H1 (cell line): Measurements from ENCODE around the gene XRN2. TPM values are rescaled to one million over a fixed set of nuclear protein-coding genes. Genes with fewer than 3 reads are reported as not detected.

Source experiments
- CTCF ChIA-PET: fragments of 300-600 bp; sonication (Branson Sonifier 250); formaldehyde crosslinking; loops from one replicate; lab custom pipeline; 2021; ENCODE audit not compliant: partially characterized antibody; lab: Charles Lee
- POLR2A ChIA-PET: fragments of 300-600 bp; sonication (Branson Sonifier 250); formaldehyde crosslinking; loops from one replicate; lab custom pipeline; 2021; ENCODE audit warnings: inconsistent platforms; ENCODE audit not compliant: partially characterized antibody; lab: Charles Lee
- DNase-seq, 2 experiments: peaks; one replicate each; pipeline versions ENCODE4 v3.0.0 to v3.0.0-alpha.2; 2010 to 2022; ENCODE audit warnings: low spot score in 2 of 2, low read depth in 1 of 2, mixed read lengths in 1 of 2
- FAIRE-seq: peaks from 2 replicates; lab custom pipeline; 2011; peaks lifted over from hg19 to GRCh38; lab: Jason Lieb, UNC
- H2AFZ ChIP-seq: 2 replicates; pipeline ENCODE4 v1.8.1; 2012; ENCODE audit warnings: low read length, inconsistent platforms
- H2AK5ac ChIP-seq: 2 replicates; pipeline ENCODE4 v1.6.1; 2013; ENCODE audit warnings: low read depth, low read length
- H2BK120ac ChIP-seq: replicated peaks from 2 replicates; pipeline ENCODE3; 2013; ENCODE audit warnings: low read depth, low read length, inconsistent platforms
- H2BK12ac ChIP-seq: 2 replicates; pipeline ENCODE4 v1.6.1; 2013; ENCODE audit warnings: low read depth, low read length
- H2BK15ac ChIP-seq: 2 replicates; pipeline ENCODE4 v1.6.1; 2013; ENCODE audit warnings: low read length
- H2BK20ac ChIP-seq: 2 replicates; pipeline ENCODE4 v1.6.1; 2013; ENCODE audit warnings: low read length
- H2BK5ac ChIP-seq: 2 replicates; pipeline ENCODE4 v1.6.1; 2013; ENCODE audit warnings: low read depth, low read length
- H3K14ac ChIP-seq: 2 replicates; pipeline ENCODE4 v1.6.1; 2013; ENCODE audit warnings: inconsistent platforms; ENCODE audit not compliant: insufficient read length
- H3K18ac ChIP-seq: 2 replicates; pipeline ENCODE4 v1.6.1; 2013; ENCODE audit warnings: low read length; ENCODE audit errors: extremely low read depth
- H3K23ac ChIP-seq: 2 replicates; pipeline ENCODE4 v1.6.1; 2013; ENCODE audit warnings: inconsistent platforms; ENCODE audit not compliant: insufficient read length
- H3K23me2 ChIP-seq: 2 replicates; pipeline ENCODE4 v1.6.1; 2013; ENCODE audit warnings: low read depth, low read length
- H3K27ac ChIP-seq: 2 replicates; pipeline ENCODE4 v1.6.1; 2011; ENCODE audit warnings: low read depth, low read length, inconsistent platforms
- H3K27me3 ChIP-seq, 4 experiments: replicated peaks in 1 of 4; 1 replicate in 1 of 4; 2 replicates in 3 of 4; pipeline versions ENCODE4 v1.6.1 to v1.8.1; 2011 to 2013; ENCODE audit warnings: low read length in 3 of 4, mild to moderate bottlenecking in 3 of 4, inconsistent platforms in 2 of 4, mixed read lengths in 2 of 4, moderate library complexity in 1 of 4; ENCODE audit not compliant: control insufficient read depth in 3 of 4, insufficient read depth in 3 of 4; ENCODE audit errors: extremely low read depth in 1 of 4
- H3K36me3 ChIP-seq, 4 experiments: 2 replicates each; pipeline versions ENCODE4 v1.6.1 to v1.8.1; 2011 to 2013; ENCODE audit warnings: mild to moderate bottlenecking in 4 of 4, low read length in 3 of 4, moderate library complexity in 2 of 4, control low read depth in 1 of 4, inconsistent platforms in 1 of 4; ENCODE audit not compliant: insufficient read depth in 4 of 4, control insufficient read depth in 2 of 4
- H3K4ac ChIP-seq: replicated peaks from 2 replicates; pipeline ENCODE3; 2013; ENCODE audit warnings: low read length, low read depth, mixed read lengths, inconsistent platforms; ENCODE audit not compliant: insufficient read length
- H3K4me1 ChIP-seq, 4 experiments: replicated peaks in 1 of 4; 1 replicate in 1 of 4; 2 replicates in 3 of 4; pipeline versions ENCODE4 v1.6.1 to v1.8.1; 2011 to 2013; ENCODE audit warnings: low read length in 3 of 4, inconsistent platforms in 2 of 4, mixed read lengths in 1 of 4; ENCODE audit not compliant: insufficient read depth in 4 of 4, control insufficient read depth in 3 of 4
- H3K4me2 ChIP-seq, 2 experiments: 2 replicates each; pipeline versions ENCODE4 v1.6.1 to v1.8.1; 2011 to 2013; ENCODE audit warnings: low read depth in 2 of 2, low read length in 2 of 2, control low read depth in 1 of 2, inconsistent platforms in 1 of 2, mild to moderate bottlenecking in 1 of 2; ENCODE audit not compliant: insufficient read depth in 1 of 2
- H3K4me3 ChIP-seq, 4 experiments: fragments of 200-600, 300-600 bp in 1 of 4; sonication (generic), shearing (Covaris generic), sonication (Bioruptor Twin) in 1 of 4; 2 replicates each; pipeline versions ENCODE4 v1.5.1 to v1.8.1; 2011 to 2016; ENCODE audit warnings: low read length in 4 of 4, low read depth in 3 of 4, control low read depth in 2 of 4, inconsistent platforms in 2 of 4, mild to moderate bottlenecking in 2 of 4, mixed read lengths in 1 of 4, moderate library complexity in 1 of 4; ENCODE audit not compliant: insufficient read depth in 2 of 4; ENCODE audit errors: extremely low read depth in 1 of 4
- H3K56ac ChIP-seq: replicated peaks from 2 replicates; pipeline ENCODE3; 2013; ENCODE audit warnings: low read depth, mild to moderate bottlenecking, mixed read lengths, low read length, inconsistent platforms; ENCODE audit not compliant: insufficient read length
- H3K79me1 ChIP-seq: 2 replicates; pipeline ENCODE4 v1.6.1; 2013; ENCODE audit warnings: low read depth, low read length, control low read depth
- H3K79me2 ChIP-seq, 2 experiments: 2 replicates each; pipeline versions ENCODE4 v1.6.1 to v1.8.1; 2012 to 2013; ENCODE audit warnings: low read length in 2 of 2, mild to moderate bottlenecking in 2 of 2, inconsistent platforms in 1 of 2; ENCODE audit not compliant: insufficient read depth in 2 of 2, control insufficient read depth in 1 of 2
- H3K9ac ChIP-seq, 4 experiments: replicated peaks in 1 of 4; 1 replicate in 1 of 4; 2 replicates in 3 of 4; pipeline versions ENCODE4 v1.6.1 to v1.8.1; 2011 to 2013; ENCODE audit warnings: low read depth in 3 of 4, low read length in 3 of 4, control low read depth in 2 of 4, mild to moderate bottlenecking in 2 of 4, moderate library complexity in 2 of 4, inconsistent platforms in 1 of 4; ENCODE audit errors: extremely low read depth in 1 of 4
- H3K9me3 ChIP-seq, 2 experiments: 2 replicates each; pipeline versions ENCODE4 v1.6.1 to v1.8.1; 2012 to 2013; ENCODE audit warnings: mild to moderate bottlenecking in 2 of 2, moderate library complexity in 2 of 2, control low read depth in 1 of 2, inconsistent platforms in 1 of 2, low read depth in 1 of 2, low read length in 1 of 2, mixed read lengths in 1 of 2; ENCODE audit not compliant: insufficient read depth in 2 of 2
- H4K20me1 ChIP-seq, 2 experiments: replicated peaks in 1 of 2; 2 replicates each; pipeline versions ENCODE3 to v1.8.1; 2011 to 2013; ENCODE audit warnings: inconsistent platforms in 2 of 2, low read length in 2 of 2, mild to moderate bottlenecking in 1 of 2; ENCODE audit not compliant: insufficient read depth in 2 of 2, control insufficient read depth in 1 of 2
- H4K5ac ChIP-seq: 2 replicates; pipeline ENCODE4 v1.6.1; 2013; ENCODE audit warnings: low read length, low read depth, mixed read lengths, inconsistent platforms; ENCODE audit not compliant: insufficient read length
- H4K8ac ChIP-seq: 2 replicates; pipeline ENCODE4 v1.8.0; 2013; ENCODE audit warnings: mild to moderate bottlenecking, moderate library complexity, low read length, inconsistent platforms; ENCODE audit not compliant: insufficient read depth; ENCODE audit errors: extremely low read depth
- H4K91ac ChIP-seq: replicated peaks from 2 replicates; pipeline ENCODE3; 2013; ENCODE audit warnings: low read length, mixed read lengths, inconsistent platforms; ENCODE audit not compliant: insufficient read length
- CBX8 ChIP-seq: fragments of 300-800, 300-1000 bp; sonication (generic); IDR thresholded peaks from 2 replicates; pipeline ENCODE4 v1.7.1; 2016; ENCODE audit warnings: low read depth, low read length, borderline replicate concordance
- JUND ChIP-seq: IDR thresholded peaks from 2 replicates; pipeline ENCODE4 v1.6.1; 2011; ENCODE audit warnings: mild to moderate bottlenecking, improper control_type of control experiment, low read length
- KDM4A ChIP-seq: IDR thresholded peaks from one replicate; pipeline ENCODE4 v1.7.1; 2012; ENCODE audit warnings: low read depth, mild to moderate bottlenecking, moderate library complexity, low read length, inconsistent platforms; ENCODE audit not compliant: severe bottlenecking
- POLR2A ChIP-seq, 2 experiments: IDR thresholded peaks; 1 replicate in 1 of 2; 2 replicates in 1 of 2; pipeline ENCODE4 v1.6.1; 2011; ENCODE audit warnings: low read depth in 2 of 2, low read length in 2 of 2, mild to moderate bottlenecking in 2 of 2; ENCODE audit errors: control extremely low read depth in 1 of 2
- RBBP5 ChIP-seq: IDR thresholded peaks from 2 replicates; pipeline ENCODE4 v1.7.1; 2012; ENCODE audit warnings: low read depth, mild to moderate bottlenecking, inconsistent platforms, low read length, moderate library complexity, borderline replicate concordance
- SUZ12 ChIP-seq: fragments of 200-600 bp; sonication (generic); IDR thresholded peaks from 2 replicates; pipeline ENCODE4 v1.6.1; 2012; ENCODE audit warnings: mild to moderate bottlenecking, inconsistent platforms, low read length, moderate library complexity, mixed read lengths
- WGBS, 2 experiments: shearing (Covaris generic) in 1 of 2; methylation state at CpG; one replicate each; pipeline versions ENCODE4 v1.1.6 to v1.1.7; 2013 to 2015; ENCODE audit warnings: low lambda C conversion rate in 2 of 2, mixed read lengths in 2 of 2, inconsistent platforms in 1 of 2, low coverage in 1 of 2, missing lambda C conversion rate in 1 of 2; ENCODE audit not compliant: insufficient replicate concordance in 2 of 2, insufficient coverage in 1 of 2, insufficient read length in 1 of 2; ENCODE audit errors: extremely low coverage in 1 of 2, missing lambda C conversion rate in 1 of 2; 5-methylcytosine and 5-hydroxymethylcytosine counted together
- polyA plus RNA-seq, 7 experiments: library from polyadenylated mRNA; depleted of rRNA in 3 of 7; stranded (reverse) in 5 of 7; unstranded in 2 of 7; fragments of >200 nt in 5 of 7; fragments of 200-250 nt in 2 of 7; gene quantifications; 1 replicate in 5 of 7; 2 replicates in 1 of 7; 4 replicates in 1 of 7; pipeline versions ENCODE4 v1.2.1 to v1.2.3, GENCODE V29; 2011 to 2013; ENCODE audit warnings: missing spikeins in 2 of 7, mixed read lengths in 2 of 7
- total RNA-seq: library from RNA; stranded (reverse); fragmentation: NEBNext Ultra II Directional; extraction: Animal tissue kit (Norgen Biotek cat#: 25700); gene quantifications from 2 replicates; pipeline ENCODE4 v1.2.1, GENCODE V29; 2021

Gene XRN2
- total and polyA plus RNA-seq, 2 of the 8 experiments (the other 6 are each of a cell fraction or from before 2014, with no cell fraction given) = 60.3 to 139 TPM

GRCh38 chr20:21393816-21394519 lies 90.8 kb downstream of the XRN2 start:
- Histone ChIP-seq H3K79me2 (no peaks in the 10 kb centered on the region), H3K9me3 (peaks cover 0 to 9% of the 10 kb centered on the region in 2 experiments; a peak in 1 of 4 replicates), H3K56ac (no peak overlapping the region), H3K4ac (no peak overlapping the region), H4K5ac (no peak overlapping the region), H4K8ac (no peak overlapping the region), H3K4me3 (no peak overlapping the region), H3K23ac (no peak overlapping the region), H2BK5ac (no peak overlapping the region), H2AK5ac (no peak overlapping the region), H2BK12ac (no peak overlapping the region), H3K27ac (no peak overlapping the region), H3K4me1 (no peaks in the 10 kb centered on the region; a peak in 1 of 7 replicates), H3K27me3 (peaks cover 51 to 81% (median 70%) of the 10 kb centered on the region in 4 experiments), H4K20me1 (peaks cover 0 to 7% of the 10 kb centered on the region in 2 experiments), H3K18ac (no peak overlapping the region), H3K14ac (no peak overlapping the region), H3K9ac (no peak overlapping the region), H3K79me1 (no peaks in the 10 kb centered on the region), H2AFZ (no peak overlapping the region), H3K4me2 (no peak overlapping the region), H4K91ac (no peak overlapping the region), H2BK120ac (no peak overlapping the region), H3K36me3 (peaks cover 0 to 16% (median 4%) of the 10 kb centered on the region in 4 experiments; a peak in 3 of 8 replicates), H3K23me2 (peaks cover 3% of the 10 kb centered on the region; the same call in 1 of the 2 replicates)
- 49% methylated on average over 4 of the region's 4 CpGs; no CpG with 5 or more reads in 1 of the 2 experiments for WGBS, 2 experiments
- ChIA-PET POLR2A (interaction anchor here (1.4 kb wide), 1 partner anchor 111 kb away, joined by 4 read pairs; no protein-coding TSS in a partner anchor), CTCF (interaction anchor here (1.2 kb wide), 1 partner anchor 106 kb away, joined by 3 read pairs; no protein-coding TSS in a partner anchor)
- FAIRE-seq (no peak), DNase-seq (no peak)
- TF ChIP-seq CBX8 (peak; percentile 62; the same call in 1 of the 2 replicates), SUZ12 (peak; percentile 15; the same call in 1 of the 2 replicates), POLR2A (IDR thresholded peaks at IDR 0.05; ENCODE audit: control extremely low read depth in 1 of 2, low read depth in 2 of 2, low read length in 2 of 2) (no peak), KDM4A (no peak), RBBP5 (no peak), JUND (no peak)
- TF ChIP-seq, all 59 proteins: peak for 2
- Histone ChIP-seq H2BK20ac (no peak overlapping the region), H2BK15ac (no peak overlapping the region)
